WTC11 (cell line): ENCODE results near the gene NID2. TPM values are rescaled to one million over a fixed set of nuclear protein-coding genes. Genes with fewer than 3 reads are reported as not detected.

Source experiments
- ATAC-seq: fragments of 200-7000 bp; cut with Tn5 transposase; 2 replicates; pipeline ENCODE4 v1.10.0; 2021; ENCODE audit warnings: mild to moderate bottlenecking, moderate library complexity
- CTCF ChIA-PET: fragments of 300-600 bp; sonication (Branson Sonifier 250); formaldehyde crosslinking; loops from one replicate; lab custom pipeline; 2021; ENCODE audit warnings: antibody characterized with exemption; lab: Charles Lee
- POLR2A ChIA-PET: fragments of 350-600 bp; sonication (Branson Sonifier 250); formaldehyde crosslinking; loops from one replicate; lab custom pipeline; 2021; ENCODE audit warnings: antibody characterized with exemption; lab: Charles Lee
- DNase-seq: peaks from one replicate; pipeline ENCODE4 v3.0.0; 2021; ENCODE audit warnings: low spot score
- H3K27ac Mint-ChIP-seq: 2 replicates; pipeline ENCODE4 v1.8.0; 2021; ENCODE audit warnings: mixed read lengths
- H3K27me3 Mint-ChIP-seq: 2 replicates; pipeline ENCODE4 v1.8.0; 2021; ENCODE audit warnings: low read depth, mild to moderate bottlenecking, moderate library complexity, mixed read lengths
- H3K36me3 Mint-ChIP-seq: 2 replicates; pipeline ENCODE4 v1.8.0; 2021; ENCODE audit warnings: mixed read lengths
- H3K4me1 Mint-ChIP-seq: 2 replicates; pipeline ENCODE4 v1.8.0; 2022; ENCODE audit warnings: mixed read lengths
- H3K4me3 Mint-ChIP-seq: 2 replicates; pipeline ENCODE4 v1.8.0; 2021; ENCODE audit warnings: mild to moderate bottlenecking, moderate library complexity, mixed read lengths
- H3K9me3 Mint-ChIP-seq: 2 replicates; pipeline ENCODE4 v1.8.0; 2021; ENCODE audit warnings: mixed read lengths
- AFF4 ChIP-seq: sonication (generic); formaldehyde crosslinking; IDR thresholded peaks from 2 replicates; pipeline ENCODE4 v1.8.1; 2023; ENCODE audit warnings: mild to moderate bottlenecking, missing genetic modification reagents, borderline replicate concordance
- AR ChIP-seq: fragments of 250-450 bp; sonication (Bioruptor Pico); IDR thresholded peaks from 2 replicates; pipeline ENCODE4 v1.9.0; 2021; ENCODE audit warnings: mild to moderate bottlenecking
- CREB1 ChIP-seq: sonication (generic); formaldehyde crosslinking; IDR thresholded peaks from 2 replicates; pipeline ENCODE4 v1.8.0; 2023; ENCODE audit warnings: mild to moderate bottlenecking, missing genetic modification reagents
- CTCF ChIP-seq: fragments of 200-600 bp; IDR thresholded peaks from 2 replicates; pipeline ENCODE4 v1.8.0; 2022; ENCODE audit warnings: antibody characterized with exemption
- E2F4 ChIP-seq: sonication (generic); formaldehyde crosslinking; IDR thresholded peaks from 2 replicates; pipeline ENCODE4 v1.8.1; 2022; ENCODE audit warnings: low read depth, mild to moderate bottlenecking, moderate library complexity, missing genetic modification reagents, borderline replicate concordance
- ESRRA ChIP-seq: sonication (generic); formaldehyde crosslinking; IDR thresholded peaks from 2 replicates; pipeline ENCODE4 v1.8.1; 2022; ENCODE audit warnings: mild to moderate bottlenecking, missing genetic modification reagents, borderline replicate concordance
- HMGA2 ChIP-seq: fragments of 250-450 bp; sonication (Bioruptor Pico); IDR thresholded peaks from 2 replicates; pipeline ENCODE4 v1.4.0; 2021; ENCODE audit warnings: mild to moderate bottlenecking, moderate library complexity
- NFATC4 ChIP-seq: fragments of 250-450 bp; sonication (Bioruptor Pico); IDR thresholded peaks from 2 replicates; pipeline ENCODE4 v1.9.0; 2021; ENCODE audit warnings: mild to moderate bottlenecking
- NFE2L1 ChIP-seq: sonication (generic); formaldehyde crosslinking; IDR thresholded peaks from 2 replicates; pipeline ENCODE4 v1.8.1; 2023; ENCODE audit warnings: missing genetic modification reagents
- PREB ChIP-seq: sonication (generic); formaldehyde crosslinking; IDR thresholded peaks from 2 replicates; pipeline ENCODE4 v1.8.1; 2022; ENCODE audit warnings: mild to moderate bottlenecking, missing genetic modification reagents, moderate library complexity, borderline replicate concordance
- PRRX2 ChIP-seq: fragments of 250-450 bp; sonication (Bioruptor Pico); IDR thresholded peaks from 2 replicates; pipeline ENCODE4 v1.8.0; 2021; ENCODE audit warnings: mild to moderate bottlenecking
- SMAD3 ChIP-seq: sonication (generic); formaldehyde crosslinking; IDR thresholded peaks from 2 replicates; pipeline ENCODE4 v1.8.0; 2022; ENCODE audit warnings: missing genetic modification reagents, mild to moderate bottlenecking, borderline replicate concordance
- SOX15 ChIP-seq: fragments of 250-450 bp; sonication (Bioruptor Pico); IDR thresholded peaks from 2 replicates; pipeline ENCODE4 v1.9.0; 2021; ENCODE audit warnings: mild to moderate bottlenecking
- TCF7 ChIP-seq: sonication (generic); formaldehyde crosslinking; IDR thresholded peaks from 2 replicates; pipeline ENCODE4 v1.8.0; 2022; ENCODE audit warnings: mild to moderate bottlenecking, low read depth, missing genetic modification reagents, moderate library complexity
- ZNF121 ChIP-seq: sonication (generic); formaldehyde crosslinking; IDR thresholded peaks from 2 replicates; pipeline ENCODE4 v1.8.0; 2023; ENCODE audit warnings: missing genetic modification reagents
- ZNF317 ChIP-seq: sonication (generic); formaldehyde crosslinking; IDR thresholded peaks from 2 replicates; pipeline ENCODE4 v1.8.1; 2023; ENCODE audit warnings: low read depth, mild to moderate bottlenecking, moderate library complexity, missing genetic modification reagents, borderline replicate concordance
- ZNF416 ChIP-seq: fragments of 250-450 bp; sonication (Bioruptor Pico); IDR thresholded peaks from 2 replicates; pipeline ENCODE4 v1.9.0; 2021; ENCODE audit warnings: mild to moderate bottlenecking, inconsistent platforms
- ZNF423 ChIP-seq: fragments of 250-450 bp; sonication (Bioruptor Pico); IDR thresholded peaks from 2 replicates; pipeline ENCODE4 v2.1.2; 2022; ENCODE audit warnings: mild to moderate bottlenecking, moderate library complexity
- ZNF671 ChIP-seq: fragments of 250-450 bp; sonication (Bioruptor Pico); IDR thresholded peaks from 2 replicates; pipeline ENCODE4 v1.8.0; 2021; ENCODE audit warnings: mild to moderate bottlenecking
- ZSCAN18 ChIP-seq: fragments of 250-450 bp; sonication (Bioruptor Pico); IDR thresholded peaks from 2 replicates; pipeline ENCODE4 v2.1.2; 2022; ENCODE audit warnings: mild to moderate bottlenecking, moderate library complexity
- total RNA-seq: library from RNA; stranded (reverse); gene quantifications from 3 replicates; pipeline ENCODE4 v1.2.3, GENCODE V29; 2021

Gene NID2
- total RNA-seq, 1 experiment from 2014 or later: 5.4 TPM

GRCh38 chr14:52061890-52062289, 7.0 kb downstream of the NID2 start:
- no peaks in the 10 kb centered on the region for H3K9me3 Mint-ChIP-seq
- H3K4me1 Mint-ChIP-seq: peaks cover 19% of the 10 kb centered on the region
- no peak for TF ChIP-seq ZSCAN18 (CRISPR knock-in tag)
- TF ChIP-seq SMAD3 (CRISPR knock-in tag): no peak
- no peak for TF ChIP-seq AFF4 (CRISPR knock-in tag)
- no peak for TF ChIP-seq PRRX2
- TF ChIP-seq HMGA2 (CRISPR knock-in tag): no peak
- TF ChIP-seq ZNF416 (CRISPR knock-in tag): no peak
- no peak for TF ChIP-seq ZNF121 (CRISPR knock-in tag)
- no peak for TF ChIP-seq ZNF671 (CRISPR knock-in tag)
- no peak for TF ChIP-seq AR (CRISPR knock-in tag)
- no peak for TF ChIP-seq NFE2L1 (CRISPR knock-in tag)
- no peak for TF ChIP-seq CREB1 (CRISPR knock-in tag)
- no peak for TF ChIP-seq ZNF317 (CRISPR knock-in tag)
- no peak for TF ChIP-seq SOX15 (CRISPR knock-in tag)
- TF ChIP-seq ESRRA: no peak
- no peak for TF ChIP-seq ZNF423 (CRISPR knock-in tag)
- no peak for TF ChIP-seq CTCF
- TF ChIP-seq E2F4: no peak
- no peak for TF ChIP-seq PREB (CRISPR knock-in tag)
- no peak for TF ChIP-seq NFATC4 (CRISPR knock-in tag)
- TF ChIP-seq TCF7 (CRISPR knock-in tag): no peak
- peaks cover 16% of the 10 kb centered on the region for H3K27me3 Mint-ChIP-seq
- CTCF ChIA-PET: interaction anchor here (0.7 to 2.0 kb wide), 2 partner anchors 10 to 41 kb away, joined by 3 to 9 read pairs; no protein-coding TSS in a partner anchor
- H3K36me3 Mint-ChIP-seq: no peaks in the 10 kb centered on the region
- POLR2A ChIA-PET: no interaction called here
- H3K4me3 Mint-ChIP-seq: no peak overlapping the region
- no peak for ATAC-seq
- DNase-seq: no peak
- H3K27ac Mint-ChIP-seq: no peak overlapping the region
